H1 (cell line): ENCODE results near the gene FRG2C. TPM values are rescaled to one million over a fixed set of nuclear protein-coding genes. Genes with fewer than 3 reads are reported as not detected.
A peak's percentile ranks its signal among the peaks of the same experiment; 100 is the strongest.
"Not testable (repeated sequence)": the region's sequence is repeated elsewhere in the genome, so short reads cannot be mapped to it uniquely, and the experiment has no call there.

ENCODE experiments used
- CTCF ChIA-PET: fragments of 300-600 bp; sonication (Branson Sonifier 250); formaldehyde crosslinking; loops from one replicate; lab custom pipeline; 2021; ENCODE audit not compliant: partially characterized antibody; lab: Charles Lee
- POLR2A ChIA-PET: fragments of 300-600 bp; sonication (Branson Sonifier 250); formaldehyde crosslinking; loops from one replicate; lab custom pipeline; 2021; ENCODE audit warnings: inconsistent platforms; ENCODE audit not compliant: partially characterized antibody; lab: Charles Lee
- DNase-seq, 2 experiments: peaks; one replicate each; pipeline versions ENCODE4 v3.0.0 to v3.0.0-alpha.2; 2010 to 2022; ENCODE audit warnings: low spot score in 2 of 2, low read depth in 1 of 2, mixed read lengths in 1 of 2
- FAIRE-seq: peaks from 2 replicates; lab custom pipeline; 2011; peaks lifted over from hg19 to GRCh38; lab: Jason Lieb, UNC
- H2AFZ ChIP-seq: 2 replicates; pipeline ENCODE4 v1.8.1; 2012; ENCODE audit warnings: low read length, inconsistent platforms
- H2AK5ac ChIP-seq: 2 replicates; pipeline ENCODE4 v1.6.1; 2013; ENCODE audit warnings: low read depth, low read length
- H2BK120ac ChIP-seq: replicated peaks from 2 replicates; pipeline ENCODE3; 2013; ENCODE audit warnings: low read depth, low read length, inconsistent platforms
- H2BK12ac ChIP-seq: 2 replicates; pipeline ENCODE4 v1.6.1; 2013; ENCODE audit warnings: low read depth, low read length
- H2BK15ac ChIP-seq: 2 replicates; pipeline ENCODE4 v1.6.1; 2013; ENCODE audit warnings: low read length
- H2BK20ac ChIP-seq: 2 replicates; pipeline ENCODE4 v1.6.1; 2013; ENCODE audit warnings: low read length
- H2BK5ac ChIP-seq: 2 replicates; pipeline ENCODE4 v1.6.1; 2013; ENCODE audit warnings: low read depth, low read length
- H3K14ac ChIP-seq: 2 replicates; pipeline ENCODE4 v1.6.1; 2013; ENCODE audit warnings: inconsistent platforms; ENCODE audit not compliant: insufficient read length
- H3K18ac ChIP-seq: 2 replicates; pipeline ENCODE4 v1.6.1; 2013; ENCODE audit warnings: low read length; ENCODE audit errors: extremely low read depth
- H3K23ac ChIP-seq: 2 replicates; pipeline ENCODE4 v1.6.1; 2013; ENCODE audit warnings: inconsistent platforms; ENCODE audit not compliant: insufficient read length
- H3K23me2 ChIP-seq: 2 replicates; pipeline ENCODE4 v1.6.1; 2013; ENCODE audit warnings: low read depth, low read length
- H3K27ac ChIP-seq: 2 replicates; pipeline ENCODE4 v1.6.1; 2011; ENCODE audit warnings: low read depth, low read length, inconsistent platforms
- H3K27me3 ChIP-seq, 4 experiments: replicated peaks in 1 of 4; 1 replicate in 1 of 4; 2 replicates in 3 of 4; pipeline versions ENCODE4 v1.6.1 to v1.8.1; 2011 to 2013; ENCODE audit warnings: low read length in 3 of 4, mild to moderate bottlenecking in 3 of 4, inconsistent platforms in 2 of 4, mixed read lengths in 2 of 4, moderate library complexity in 1 of 4; ENCODE audit not compliant: control insufficient read depth in 3 of 4, insufficient read depth in 3 of 4; ENCODE audit errors: extremely low read depth in 1 of 4
- H3K36me3 ChIP-seq, 4 experiments: 2 replicates each; pipeline versions ENCODE4 v1.6.1 to v1.8.1; 2011 to 2013; ENCODE audit warnings: mild to moderate bottlenecking in 4 of 4, low read length in 3 of 4, moderate library complexity in 2 of 4, control low read depth in 1 of 4, inconsistent platforms in 1 of 4; ENCODE audit not compliant: insufficient read depth in 4 of 4, control insufficient read depth in 2 of 4
- H3K4ac ChIP-seq: replicated peaks from 2 replicates; pipeline ENCODE3; 2013; ENCODE audit warnings: low read length, low read depth, mixed read lengths, inconsistent platforms; ENCODE audit not compliant: insufficient read length
- H3K4me1 ChIP-seq, 4 experiments: replicated peaks in 1 of 4; 1 replicate in 1 of 4; 2 replicates in 3 of 4; pipeline versions ENCODE4 v1.6.1 to v1.8.1; 2011 to 2013; ENCODE audit warnings: low read length in 3 of 4, inconsistent platforms in 2 of 4, mixed read lengths in 1 of 4; ENCODE audit not compliant: insufficient read depth in 4 of 4, control insufficient read depth in 3 of 4
- H3K4me2 ChIP-seq, 2 experiments: 2 replicates each; pipeline versions ENCODE4 v1.6.1 to v1.8.1; 2011 to 2013; ENCODE audit warnings: low read depth in 2 of 2, low read length in 2 of 2, control low read depth in 1 of 2, inconsistent platforms in 1 of 2, mild to moderate bottlenecking in 1 of 2; ENCODE audit not compliant: insufficient read depth in 1 of 2
- H3K4me3 ChIP-seq, 4 experiments: fragments of 200-600, 300-600 bp in 1 of 4; sonication (generic), shearing (Covaris generic), sonication (Bioruptor Twin) in 1 of 4; 2 replicates each; pipeline versions ENCODE4 v1.5.1 to v1.8.1; 2011 to 2016; ENCODE audit warnings: low read length in 4 of 4, low read depth in 3 of 4, control low read depth in 2 of 4, inconsistent platforms in 2 of 4, mild to moderate bottlenecking in 2 of 4, mixed read lengths in 1 of 4, moderate library complexity in 1 of 4; ENCODE audit not compliant: insufficient read depth in 2 of 4; ENCODE audit errors: extremely low read depth in 1 of 4
- H3K56ac ChIP-seq: replicated peaks from 2 replicates; pipeline ENCODE3; 2013; ENCODE audit warnings: low read depth, mild to moderate bottlenecking, mixed read lengths, low read length, inconsistent platforms; ENCODE audit not compliant: insufficient read length
- H3K79me1 ChIP-seq: 2 replicates; pipeline ENCODE4 v1.6.1; 2013; ENCODE audit warnings: low read depth, low read length, control low read depth
- H3K79me2 ChIP-seq, 2 experiments: 2 replicates each; pipeline versions ENCODE4 v1.6.1 to v1.8.1; 2012 to 2013; ENCODE audit warnings: low read length in 2 of 2, mild to moderate bottlenecking in 2 of 2, inconsistent platforms in 1 of 2; ENCODE audit not compliant: insufficient read depth in 2 of 2, control insufficient read depth in 1 of 2
- H3K9ac ChIP-seq, 4 experiments: replicated peaks in 1 of 4; 1 replicate in 1 of 4; 2 replicates in 3 of 4; pipeline versions ENCODE4 v1.6.1 to v1.8.1; 2011 to 2013; ENCODE audit warnings: low read depth in 3 of 4, low read length in 3 of 4, control low read depth in 2 of 4, mild to moderate bottlenecking in 2 of 4, moderate library complexity in 2 of 4, inconsistent platforms in 1 of 4; ENCODE audit errors: extremely low read depth in 1 of 4
- H3K9me3 ChIP-seq, 2 experiments: 2 replicates each; pipeline versions ENCODE4 v1.6.1 to v1.8.1; 2012 to 2013; ENCODE audit warnings: mild to moderate bottlenecking in 2 of 2, moderate library complexity in 2 of 2, control low read depth in 1 of 2, inconsistent platforms in 1 of 2, low read depth in 1 of 2, low read length in 1 of 2, mixed read lengths in 1 of 2; ENCODE audit not compliant: insufficient read depth in 2 of 2
- H4K20me1 ChIP-seq, 2 experiments: replicated peaks in 1 of 2; 2 replicates each; pipeline versions ENCODE3 to v1.8.1; 2011 to 2013; ENCODE audit warnings: inconsistent platforms in 2 of 2, low read length in 2 of 2, mild to moderate bottlenecking in 1 of 2; ENCODE audit not compliant: insufficient read depth in 2 of 2, control insufficient read depth in 1 of 2
- H4K5ac ChIP-seq: 2 replicates; pipeline ENCODE4 v1.6.1; 2013; ENCODE audit warnings: low read length, low read depth, mixed read lengths, inconsistent platforms; ENCODE audit not compliant: insufficient read length
- H4K8ac ChIP-seq: 2 replicates; pipeline ENCODE4 v1.8.0; 2013; ENCODE audit warnings: mild to moderate bottlenecking, moderate library complexity, low read length, inconsistent platforms; ENCODE audit not compliant: insufficient read depth; ENCODE audit errors: extremely low read depth
- H4K91ac ChIP-seq: replicated peaks from 2 replicates; pipeline ENCODE3; 2013; ENCODE audit warnings: low read length, mixed read lengths, inconsistent platforms; ENCODE audit not compliant: insufficient read length
- KDM4A ChIP-seq: IDR thresholded peaks from one replicate; pipeline ENCODE4 v1.7.1; 2012; ENCODE audit warnings: low read depth, mild to moderate bottlenecking, moderate library complexity, low read length, inconsistent platforms; ENCODE audit not compliant: severe bottlenecking
- SUZ12 ChIP-seq: fragments of 200-600 bp; sonication (generic); IDR thresholded peaks from 2 replicates; pipeline ENCODE4 v1.6.1; 2012; ENCODE audit warnings: mild to moderate bottlenecking, inconsistent platforms, low read length, moderate library complexity, mixed read lengths
- TAF1 ChIP-seq: IDR thresholded peaks from 2 replicates; pipeline ENCODE4 v1.6.1; 2011; ENCODE audit warnings: mild to moderate bottlenecking, low read depth, low read length
- WGBS, 2 experiments: shearing (Covaris generic) in 1 of 2; methylation state at CpG; one replicate each; pipeline versions ENCODE4 v1.1.6 to v1.1.7; 2013 to 2015; ENCODE audit warnings: low lambda C conversion rate in 2 of 2, mixed read lengths in 2 of 2, inconsistent platforms in 1 of 2, low coverage in 1 of 2, missing lambda C conversion rate in 1 of 2; ENCODE audit not compliant: insufficient replicate concordance in 2 of 2, insufficient coverage in 1 of 2, insufficient read length in 1 of 2; ENCODE audit errors: extremely low coverage in 1 of 2, missing lambda C conversion rate in 1 of 2; 5-methylcytosine and 5-hydroxymethylcytosine counted together
- polyA plus RNA-seq, 7 experiments: library from polyadenylated mRNA; depleted of rRNA in 3 of 7; stranded (reverse) in 5 of 7; unstranded in 2 of 7; fragments of >200 nt in 5 of 7; fragments of 200-250 nt in 2 of 7; gene quantifications; 1 replicate in 5 of 7; 2 replicates in 1 of 7; 4 replicates in 1 of 7; pipeline versions ENCODE4 v1.2.1 to v1.2.3, GENCODE V29; 2011 to 2013; ENCODE audit warnings: missing spikeins in 2 of 7, mixed read lengths in 2 of 7
- total RNA-seq: library from RNA; stranded (reverse); fragmentation: NEBNext Ultra II Directional; extraction: Animal tissue kit (Norgen Biotek cat#: 25700); gene quantifications from 2 replicates; pipeline ENCODE4 v1.2.1, GENCODE V29; 2021
- TF ChIP-seq, protein P1 (sequence below), 3 experiments: IDR thresholded peaks; 1 replicate in 2 of 3; 2 replicates in 1 of 3; pipeline versions ENCODE4 v1.5.1 to v1.6.1; 2011; ENCODE audit warnings: low read length in 3 of 3, mild to moderate bottlenecking in 3 of 3, inconsistent platforms in 2 of 3, low read depth in 1 of 3, moderate library complexity in 1 of 3; ENCODE audit not compliant: insufficient read depth in 1 of 3; ENCODE audit errors: control extremely low read depth in 1 of 3
- TF ChIP-seq, protein P2 (sequence below): IDR thresholded peaks from 2 replicates; pipeline ENCODE4 v1.6.1; 2012; ENCODE audit warnings: inconsistent platforms
- TF ChIP-seq, protein P3 (sequence below): IDR thresholded peaks from 2 replicates; pipeline ENCODE4 v1.6.1; 2012; ENCODE audit warnings: inconsistent platforms

The FRG2C gene
- total and polyA plus RNA-seq, 2 of the 8 experiments (the other 6 are each of a cell fraction or from before 2014, with no cell fraction given): not detected

DNA sequence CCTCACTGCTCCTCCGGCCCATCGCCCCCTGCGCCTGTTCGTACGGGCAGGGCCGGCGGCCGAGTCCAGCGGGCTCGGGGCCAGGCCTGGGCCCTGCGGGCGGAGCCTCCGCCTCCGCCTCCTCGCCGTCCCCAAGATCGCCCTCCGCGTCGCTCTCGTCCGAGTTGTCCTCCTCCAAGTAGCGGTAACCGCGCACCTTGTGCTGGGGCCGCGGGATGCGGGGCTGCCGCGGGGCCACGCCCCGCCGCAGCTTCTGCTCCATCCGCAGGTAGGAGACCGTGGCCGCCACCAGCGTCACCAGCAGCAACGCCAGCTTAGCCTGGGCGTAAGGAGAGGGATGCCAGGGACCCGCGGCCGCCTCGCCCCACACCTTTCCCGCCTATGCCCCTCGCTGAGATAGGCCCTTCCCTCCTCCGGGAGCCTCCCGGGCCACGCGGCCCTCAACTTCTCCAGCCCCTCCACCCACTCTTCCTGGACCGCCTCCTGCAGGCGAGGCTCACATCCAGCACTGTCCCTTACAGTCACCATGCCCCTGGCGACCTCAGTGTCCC lies 44.6 kb upstream of the FRG2C start:
- H4K5ac ChIP-seq: not testable (repeated sequence)
- peak overlapping the region; percentile 76; the same call in 1 of the 2 replicates for H2AFZ ChIP-seq

More for the DNA sequence above, 44.6 kb upstream of the FRG2C start:
- H3K23ac ChIP-seq, FAIRE-seq, H3K18ac ChIP-seq, H3K14ac ChIP-seq: not testable (repeated sequence)
- TF ChIP-seq, protein P1, sequence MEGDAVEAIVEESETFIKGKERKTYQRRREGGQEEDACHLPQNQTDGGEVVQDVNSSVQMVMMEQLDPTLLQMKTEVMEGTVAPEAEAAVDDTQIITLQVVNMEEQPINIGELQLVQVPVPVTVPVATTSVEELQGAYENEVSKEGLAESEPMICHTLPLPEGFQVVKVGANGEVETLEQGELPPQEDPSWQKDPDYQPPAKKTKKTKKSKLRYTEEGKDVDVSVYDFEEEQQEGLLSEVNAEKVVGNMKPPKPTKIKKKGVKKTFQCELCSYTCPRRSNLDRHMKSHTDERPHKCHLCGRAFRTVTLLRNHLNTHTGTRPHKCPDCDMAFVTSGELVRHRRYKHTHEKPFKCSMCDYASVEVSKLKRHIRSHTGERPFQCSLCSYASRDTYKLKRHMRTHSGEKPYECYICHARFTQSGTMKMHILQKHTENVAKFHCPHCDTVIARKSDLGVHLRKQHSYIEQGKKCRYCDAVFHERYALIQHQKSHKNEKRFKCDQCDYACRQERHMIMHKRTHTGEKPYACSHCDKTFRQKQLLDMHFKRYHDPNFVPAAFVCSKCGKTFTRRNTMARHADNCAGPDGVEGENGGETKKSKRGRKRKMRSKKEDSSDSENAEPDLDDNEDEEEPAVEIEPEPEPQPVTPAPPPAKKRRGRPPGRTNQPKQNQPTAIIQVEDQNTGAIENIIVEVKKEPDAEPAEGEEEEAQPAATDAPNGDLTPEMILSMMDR (IDR thresholded peaks at IDR 0.05; ENCODE audit: control extremely low read depth in 1 of 3, insufficient read depth in 1 of 3, low read depth in 1 of 3, low read length in 3 of 3): peak in 2 of 3 experiments; percentile 32 to 42; a peak in 2 of 4 replicates
- TF ChIP-seq, protein P2, sequence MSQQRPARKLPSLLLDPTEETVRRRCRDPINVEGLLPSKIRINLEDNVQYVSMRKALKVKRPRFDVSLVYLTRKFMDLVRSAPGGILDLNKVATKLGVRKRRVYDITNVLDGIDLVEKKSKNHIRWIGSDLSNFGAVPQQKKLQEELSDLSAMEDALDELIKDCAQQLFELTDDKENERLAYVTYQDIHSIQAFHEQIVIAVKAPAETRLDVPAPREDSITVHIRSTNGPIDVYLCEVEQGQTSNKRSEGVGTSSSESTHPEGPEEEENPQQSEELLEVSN: peak; percentile 71
- 0 out of 2 replicates have a peak, but pooled peaks have one; percentile 15 for TF ChIP-seq TAF1
- peak; percentile 32; the same call in 1 of the 2 replicates for TF ChIP-seq SUZ12
- TF ChIP-seq, protein P3, sequence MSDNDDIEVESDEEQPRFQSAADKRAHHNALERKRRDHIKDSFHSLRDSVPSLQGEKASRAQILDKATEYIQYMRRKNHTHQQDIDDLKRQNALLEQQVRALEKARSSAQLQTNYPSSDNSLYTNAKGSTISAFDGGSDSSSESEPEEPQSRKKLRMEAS: peak; percentile 70
- TF ChIP-seq KDM4A: peak; percentile 24
- TF ChIP-seq, all 59 proteins: peak for 6; not testable (repeated sequence) for 53
- H3K4me2 ChIP-seq: peak overlapping the region; percentile 65 to 88
- H3K4ac ChIP-seq, H3K79me1 ChIP-seq, H2AK5ac ChIP-seq, H3K4me1 ChIP-seq, H3K27me3 ChIP-seq, H2BK15ac ChIP-seq, H3K27ac ChIP-seq, H3K56ac ChIP-seq, H4K20me1 ChIP-seq, H2BK5ac ChIP-seq, H4K91ac ChIP-seq, H3K79me2 ChIP-seq, H3K9me3 ChIP-seq, H4K8ac ChIP-seq, H2BK12ac ChIP-seq, H2BK120ac ChIP-seq, H3K36me3 ChIP-seq, H3K9ac ChIP-seq, H3K23me2 ChIP-seq, H2BK20ac ChIP-seq, POLR2A ChIA-PET: not testable (repeated sequence)
- H3K4me3 ChIP-seq: peak overlapping the region; percentile 24 to 78 (median 42); a peak in 7 of 8 replicates
- CTCF ChIA-PET: interaction anchor here (1.4 to 4.9 kb wide), 3 partner anchors 13 to 24 kb away, joined by 5 to 25 read pairs (median 5); no protein-coding TSS in a partner anchor
- peak in 1 of 2 experiments; percentile 72 for DNase-seq
- 2% methylated on average over 51 of the region's 52 CpGs; no CpG with 5 or more reads in 1 of the 2 experiments for WGBS, 2 experiments
